IMR-90 (cell line): ENCODE measurements around the gene VSNL1. TPM values are rescaled to one million over a fixed set of nuclear protein-coding genes. Genes with fewer than 3 reads are reported as not detected.

Experiments
- ATAC-seq: fragments of 200-7000 bp; cut with Tn5 transposase; 2 replicates; pipeline ENCODE4 v1.9.1; 2020; ENCODE audit warnings: low read depth, mild to moderate bottlenecking, moderate library complexity
- BruUV-seq: library from RNA; stranded (reverse); fragments of 400-500 nt; replicated peaks from 2 replicates; lab custom pipeline; 2021; lab: Mats Ljungman, UMichigan
- CTCF ChIA-PET: fragments of 300-600 bp; formaldehyde crosslinking; extraction: SDS; loops from one replicate; lab custom pipeline; 2021; ENCODE audit warnings: antibody characterized with exemption; lab: Yijun Ruan, JAX
- POLR2A ChIA-PET: fragments of 300-600 bp; sonication (Branson Sonifier 250); formaldehyde crosslinking; loops from one replicate; lab custom pipeline; 2022; ENCODE audit warnings: antibody characterized with exemption; ENCODE audit not compliant: unreplicated experiment; lab: Charles Lee
- DNase-seq: peaks from one replicate; pipeline ENCODE4 v3.0.0; 2013
- H2AFZ ChIP-seq: replicated peaks from 2 replicates; pipeline ENCODE3; 2013; ENCODE audit warnings: low read length, mild to moderate bottlenecking; ENCODE audit not compliant: poor library complexity
- H2AK5ac ChIP-seq: 2 replicates; pipeline ENCODE4 v1.6.1; 2013; ENCODE audit warnings: low read depth, low read length, inconsistent platforms
- H2AK9ac ChIP-seq: replicated peaks from 2 replicates; pipeline ENCODE3; 2013; ENCODE audit warnings: mild to moderate bottlenecking, low read depth, low read length, moderate library complexity; ENCODE audit not compliant: poor library complexity
- H2BK120ac ChIP-seq: 2 replicates; pipeline ENCODE4 v1.6.1; 2013; ENCODE audit warnings: low read depth, low read length, inconsistent platforms
- H2BK15ac ChIP-seq: 3 replicates; pipeline ENCODE4 v1.6.1; 2013; ENCODE audit warnings: low read depth, low read length, inconsistent platforms
- H2BK20ac ChIP-seq: 2 replicates; pipeline ENCODE4 v1.6.1; 2013; ENCODE audit warnings: low read depth, mild to moderate bottlenecking, inconsistent platforms, low read length, moderate library complexity
- H2BK5ac ChIP-seq: 2 replicates; pipeline ENCODE4 v1.6.1; 2013; ENCODE audit warnings: mild to moderate bottlenecking, low read depth, low read length, inconsistent platforms; ENCODE audit not compliant: poor library complexity, severe bottlenecking
- H3K14ac ChIP-seq: replicated peaks from 2 replicates; pipeline ENCODE4 v1.6.1; 2013; ENCODE audit warnings: low read depth, low read length, inconsistent platforms
- H3K18ac ChIP-seq: 2 replicates; pipeline ENCODE4 v1.6.1; 2013; ENCODE audit warnings: low read depth, low read length, control low read depth
- H3K23ac ChIP-seq: 2 replicates; pipeline ENCODE4 v1.6.1; 2013; ENCODE audit warnings: low read depth, low read length, inconsistent platforms
- H3K27ac ChIP-seq: 2 replicates; pipeline ENCODE4 v1.5.1; 2013; ENCODE audit warnings: mild to moderate bottlenecking, control low read depth, low read length; ENCODE audit not compliant: insufficient read depth
- H3K27me3 ChIP-seq: 2 replicates; pipeline ENCODE4 v1.6.1; 2013; ENCODE audit warnings: low read length; ENCODE audit not compliant: control insufficient read depth, insufficient read depth
- H3K36me3 ChIP-seq: 2 replicates; pipeline ENCODE4 v1.6.1; 2013; ENCODE audit warnings: low read length, mixed read lengths; ENCODE audit not compliant: control insufficient read depth, insufficient read depth
- H3K4ac ChIP-seq: 2 replicates; pipeline ENCODE4 v1.6.1; 2013; ENCODE audit warnings: low read depth, low read length, inconsistent platforms
- H3K4me1 ChIP-seq: 2 replicates; pipeline ENCODE4 v1.6.1; 2013; ENCODE audit warnings: low read length, mixed read lengths; ENCODE audit not compliant: control insufficient read depth, insufficient read depth
- H3K4me2 ChIP-seq: 2 replicates; pipeline ENCODE4 v1.6.1; 2013; ENCODE audit warnings: low read depth, mild to moderate bottlenecking, control low read depth, low read length, moderate library complexity
- H3K4me3 ChIP-seq: 2 replicates; pipeline ENCODE4 v1.5.1; 2013; ENCODE audit warnings: low read depth, mild to moderate bottlenecking, control low read depth, low read length, moderate library complexity; ENCODE audit not compliant: insufficient read depth
- H3K56ac ChIP-seq: 2 replicates; pipeline ENCODE4 v1.6.1; 2013; ENCODE audit warnings: low read length, inconsistent platforms; ENCODE audit not compliant: insufficient read depth; ENCODE audit errors: extremely low read depth
- H3K79me1 ChIP-seq, 2 experiments: 2 replicates each; pipeline ENCODE4 v1.6.1; 2013; ENCODE audit warnings: low read length in 2 of 2, inconsistent platforms in 1 of 2, low read depth in 1 of 2
- H3K9ac ChIP-seq: 2 replicates; pipeline ENCODE4 v1.6.1; 2013; ENCODE audit warnings: low read depth, low read length, control low read depth
- H3K9me1 ChIP-seq: 2 replicates; pipeline ENCODE4 v1.6.1; 2013; ENCODE audit warnings: low read length, inconsistent platforms; ENCODE audit not compliant: insufficient read depth
- H3K9me3 ChIP-seq: 2 replicates; pipeline ENCODE4 v1.6.1; 2013; ENCODE audit warnings: low read length; ENCODE audit not compliant: control insufficient read depth, insufficient read depth
- H4K20me1 ChIP-seq: 2 replicates; pipeline ENCODE4 v1.6.1; 2013; ENCODE audit warnings: low read length, inconsistent platforms; ENCODE audit not compliant: insufficient read depth
- H4K5ac ChIP-seq: 2 replicates; pipeline ENCODE4 v1.6.1; 2013; ENCODE audit warnings: mild to moderate bottlenecking, low read depth, low read length, control low read depth
- H4K8ac ChIP-seq, 2 experiments: 2 replicates each; pipeline ENCODE4 v1.6.1; 2013; ENCODE audit warnings: low read depth in 2 of 2, low read length in 2 of 2, control low read depth in 1 of 2, inconsistent platforms in 1 of 2
- H4K91ac ChIP-seq: 2 replicates; pipeline ENCODE4 v1.6.1; 2013; ENCODE audit warnings: low read depth, low read length, inconsistent platforms; ENCODE audit not compliant: insufficient read depth
- BHLHE40 ChIP-seq: fragments of 150-350 bp; IDR thresholded peaks from 2 replicates; pipeline ENCODE4 v1.6.1; 2016; ENCODE audit warnings: mild to moderate bottlenecking, low read depth, low read length
- ELK1 ChIP-seq: fragments of 150-350 bp; IDR thresholded peaks from 2 replicates; pipeline ENCODE4 v1.6.1; 2016; ENCODE audit warnings: low read depth, mild to moderate bottlenecking, low read length, moderate library complexity, borderline replicate concordance
- MAZ ChIP-seq: IDR thresholded peaks from 2 replicates; pipeline ENCODE4 v1.6.1; 2012; ENCODE audit warnings: low read depth, mild to moderate bottlenecking, low read length, improper control_type of control experiment, moderate library complexity, borderline replicate concordance
- MXI1 ChIP-seq: IDR thresholded peaks from 2 replicates; pipeline ENCODE4 v1.6.1; 2012; ENCODE audit warnings: low read depth, mild to moderate bottlenecking, low read length, moderate library complexity, borderline replicate concordance
- NFE2L2 ChIP-seq: fragments of 150-350 bp; IDR thresholded peaks from 2 replicates; pipeline ENCODE4 v1.6.1; 2016; ENCODE audit warnings: low read depth, mild to moderate bottlenecking, low read length
- POLR2A ChIP-seq: IDR thresholded peaks from 2 replicates; pipeline ENCODE4 v1.6.1; 2012; ENCODE audit warnings: mild to moderate bottlenecking, low read depth, low read length
- RAD21 ChIP-seq: IDR thresholded peaks from 2 replicates; pipeline ENCODE4 v1.6.1; 2012; ENCODE audit warnings: low read length, improper control_type of control experiment
- RCOR1 ChIP-seq: IDR thresholded peaks from 2 replicates; pipeline ENCODE4 v1.6.1; 2012; ENCODE audit warnings: mild to moderate bottlenecking, low read length, improper control_type of control experiment; ENCODE audit not compliant: insufficient replicate concordance
- RFX5 ChIP-seq: IDR thresholded peaks from 2 replicates; pipeline ENCODE4 v1.8.0; 2012; ENCODE audit warnings: low read depth, mild to moderate bottlenecking, low read length, moderate library complexity
- SMC3 ChIP-seq: fragments of 150-350 bp; IDR thresholded peaks from 2 replicates; pipeline ENCODE4 v1.6.1; 2016; ENCODE audit warnings: low read depth, mild to moderate bottlenecking, antibody characterized with exemption, low read length, moderate library complexity
- WGBS, 2 experiments: methylation state at CpG; one replicate each; pipeline versions ENCODE4 v1.1.5 to v1.1.7; 2013; ENCODE audit warnings: missing lambda C conversion rate in 2 of 2; ENCODE audit not compliant: insufficient read length in 1 of 2; ENCODE audit errors: extremely low coverage in 2 of 2; 5-methylcytosine and 5-hydroxymethylcytosine counted together
- dilution Hi-C: fragments of 300-500 bp; cut with HindIII; formaldehyde crosslinking; loops from one replicate; pipeline ENCODE4 v1.14.3; 2018; ENCODE audit warnings: low sequenced_read_pairs; ENCODE audit not compliant: unreplicated experiment
- in situ Hi-C: fragments of 300-500 bp; cut with MboI; formaldehyde crosslinking; loops from 3 replicates; pipeline ENCODE4 v1.14.3; 2019; ENCODE audit warnings: low sequenced_read_pairs, inconsistent platforms, mixed read lengths
- intact Hi-C: fragments of 100-400 bp; cut with micrococcal nuclease; formaldehyde crosslinking; loops from 2 replicates; pipeline ENCODE4 v1.10.0; 2022
- polyA plus RNA-seq, 3 experiments: library from polyadenylated mRNA; depleted of rRNA; stranded (reverse); fragments of >200 nt; gene quantifications; 2 replicates each; pipeline ENCODE4 v1.2.3, GENCODE V29; 2012; ENCODE audit warnings: low replicate concordance in 1 of 3
- total RNA-seq: library from RNA; depleted of rRNA; stranded (reverse); fragments of >200 nt; gene quantifications from 2 replicates; pipeline ENCODE4 v1.2.3, GENCODE V29; 2012
- TF ChIP-seq, protein P1 (sequence below): fragments of 150-350 bp; IDR thresholded peaks from 2 replicates; pipeline ENCODE4 v1.6.1; 2017; ENCODE audit warnings: mild to moderate bottlenecking, antibody characterized with exemption, low read length, low read depth
- TF ChIP-seq, protein P2 (sequence below): conservative IDR thresholded peaks from 2 replicates; pipeline ENCODE4 v1.5.1; 2012; ENCODE audit warnings: mild to moderate bottlenecking, low read depth, low read length, improper control_type of control experiment

The VSNL1 gene
- total and polyA plus RNA-seq, 2 of the 4 experiments (the other 2 are of a cell fraction): 0.32 to 0.36 TPM

DNA sequence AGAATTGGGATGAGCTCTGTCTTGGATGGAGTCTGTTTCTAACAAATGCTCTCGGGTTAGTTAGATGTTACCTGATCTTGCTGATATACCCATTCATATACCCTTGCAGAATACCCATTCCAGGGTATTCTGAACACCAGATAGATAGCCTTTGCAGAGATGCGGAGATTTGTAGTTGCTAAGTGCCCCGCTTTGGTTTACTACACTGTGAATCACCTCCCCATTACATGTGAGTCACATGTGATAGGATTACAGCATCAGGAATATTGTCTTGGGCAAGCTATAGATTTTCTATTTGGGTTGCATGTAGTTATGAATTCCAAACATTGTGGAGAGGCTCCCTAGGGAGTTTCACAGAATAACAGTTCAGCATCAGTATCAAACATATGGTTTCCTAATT lies 3.8 kb downstream of the VSNL1 start:
- dilution Hi-C loops: no loop called here
- H3K27me3 ChIP-seq: peaks cover 24% of the 10 kb centered on the region

More for the DNA sequence above, 3.8 kb downstream of the VSNL1 start:
- TF ChIP-seq, protein P1, sequence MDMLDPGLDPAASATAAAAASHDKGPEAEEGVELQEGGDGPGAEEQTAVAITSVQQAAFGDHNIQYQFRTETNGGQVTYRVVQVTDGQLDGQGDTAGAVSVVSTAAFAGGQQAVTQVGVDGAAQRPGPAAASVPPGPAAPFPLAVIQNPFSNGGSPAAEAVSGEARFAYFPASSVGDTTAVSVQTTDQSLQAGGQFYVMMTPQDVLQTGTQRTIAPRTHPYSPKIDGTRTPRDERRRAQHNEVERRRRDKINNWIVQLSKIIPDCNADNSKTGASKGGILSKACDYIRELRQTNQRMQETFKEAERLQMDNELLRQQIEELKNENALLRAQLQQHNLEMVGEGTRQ: no peak
- TF ChIP-seq ELK1: no peak
- no peak for TF ChIP-seq NFE2L2
- TF ChIP-seq MAZ: no peak
- TF ChIP-seq, protein P2, sequence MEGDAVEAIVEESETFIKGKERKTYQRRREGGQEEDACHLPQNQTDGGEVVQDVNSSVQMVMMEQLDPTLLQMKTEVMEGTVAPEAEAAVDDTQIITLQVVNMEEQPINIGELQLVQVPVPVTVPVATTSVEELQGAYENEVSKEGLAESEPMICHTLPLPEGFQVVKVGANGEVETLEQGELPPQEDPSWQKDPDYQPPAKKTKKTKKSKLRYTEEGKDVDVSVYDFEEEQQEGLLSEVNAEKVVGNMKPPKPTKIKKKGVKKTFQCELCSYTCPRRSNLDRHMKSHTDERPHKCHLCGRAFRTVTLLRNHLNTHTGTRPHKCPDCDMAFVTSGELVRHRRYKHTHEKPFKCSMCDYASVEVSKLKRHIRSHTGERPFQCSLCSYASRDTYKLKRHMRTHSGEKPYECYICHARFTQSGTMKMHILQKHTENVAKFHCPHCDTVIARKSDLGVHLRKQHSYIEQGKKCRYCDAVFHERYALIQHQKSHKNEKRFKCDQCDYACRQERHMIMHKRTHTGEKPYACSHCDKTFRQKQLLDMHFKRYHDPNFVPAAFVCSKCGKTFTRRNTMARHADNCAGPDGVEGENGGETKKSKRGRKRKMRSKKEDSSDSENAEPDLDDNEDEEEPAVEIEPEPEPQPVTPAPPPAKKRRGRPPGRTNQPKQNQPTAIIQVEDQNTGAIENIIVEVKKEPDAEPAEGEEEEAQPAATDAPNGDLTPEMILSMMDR: no peak
- TF ChIP-seq RAD21: no peak
- TF ChIP-seq RCOR1: no peak
- TF ChIP-seq POLR2A: no peak
- no peak for TF ChIP-seq BHLHE40
- TF ChIP-seq SMC3: no peak
- no peak for TF ChIP-seq MXI1
- TF ChIP-seq RFX5: no peak
- Histone ChIP-seq H3K4me3 (no peak overlapping the region), H2BK20ac (no peak overlapping the region), H2BK15ac (no peak overlapping the region), H3K9me3 (no peaks in the 10 kb centered on the region), H3K4me2 (no peak overlapping the region), H3K4me1 (no peaks in the 10 kb centered on the region; the same call in 1 of the 2 replicates), H3K79me1 (no peaks in the 10 kb centered on the region), H3K9me1 (no peaks in the 10 kb centered on the region), H4K5ac (no peak overlapping the region), H3K18ac (no peak overlapping the region), H4K20me1 (no peaks in the 10 kb centered on the region), H4K8ac (no peak overlapping the region), H3K56ac (no peak overlapping the region), H3K27ac (no peak overlapping the region), H2BK120ac (no peak overlapping the region), H2AFZ (no peak overlapping the region), H2AK5ac (no peak overlapping the region), H2BK5ac (no peak overlapping the region), H4K91ac (no peak overlapping the region), H3K9ac (no peak overlapping the region), H3K14ac (no peak overlapping the region), H2AK9ac (no peak overlapping the region), H3K4ac (no peak overlapping the region), H3K36me3 (no peaks in the 10 kb centered on the region), H3K23ac (no peak overlapping the region)
- intact Hi-C loops: no loop called here
- ChIA-PET CTCF (no interaction called here), POLR2A (no interaction called here)
- DNase-seq (peak; percentile 31), ATAC-seq (no peak)
- in situ Hi-C loops: no loop called here
- WGBS, 2 experiments: no CpG with 5 or more reads among the region's 3 CpGs
- no TSS peak for BruUV-seq
